GM23338 (cell line): ENCODE results near the gene FAM136A. TPM values are rescaled to one million over a fixed set of nuclear protein-coding genes. Genes with fewer than 3 reads are reported as not detected.

Experiments
- ATAC-seq: fragments of 200-7000 bp; cut with Tn5 transposase; 3 replicates; pipeline ENCODE4 v1.9.1; 2020
- DNase-seq: peaks from one replicate; pipeline ENCODE4 v3.0.0-alpha.2; 2015; ENCODE audit warnings: low spot score
- H2AFZ ChIP-seq: fragments of 200-600 bp; sonication (generic); 2 replicates; pipeline ENCODE4 v1.8.0; 2016; ENCODE audit warnings: antibody characterized with exemption, mild to moderate bottlenecking, moderate library complexity
- H3F3A ChIP-seq: fragments of 200-600 bp; sonication (generic); replicated peaks from 2 replicates; pipeline ENCODE4 v1.8.0; 2017; ENCODE audit warnings: antibody characterized with exemption, mixed run types, low read depth
- H3K27ac ChIP-seq: fragments of 200-600 bp; sonication (generic); 2 replicates; pipeline ENCODE4 v1.6.1; 2016; ENCODE audit warnings: low read depth
- H3K27me3 ChIP-seq: fragments of 200-600 bp; sonication (generic); 2 replicates; pipeline ENCODE4 v1.8.0; 2016; ENCODE audit warnings: mild to moderate bottlenecking, mixed run types, moderate library complexity; ENCODE audit not compliant: insufficient read depth
- H3K36me3 ChIP-seq: fragments of 200-600 bp; sonication (generic); 2 replicates; pipeline ENCODE4 v1.8.0; 2016; ENCODE audit warnings: mild to moderate bottlenecking; ENCODE audit not compliant: insufficient read depth
- H3K4me1 ChIP-seq: fragments of 200-600 bp; sonication (generic); 2 replicates; pipeline ENCODE4 v1.8.0; 2016; ENCODE audit warnings: mild to moderate bottlenecking, moderate library complexity; ENCODE audit not compliant: insufficient read depth
- H3K4me2 ChIP-seq: fragments of 200-600 bp; sonication (generic); 2 replicates; pipeline ENCODE4 v1.7.1; 2017; ENCODE audit warnings: mixed run types
- H3K4me3 ChIP-seq: fragments of 200-600 bp; sonication (generic); 2 replicates; pipeline ENCODE4 v1.6.1; 2016; ENCODE audit warnings: mixed run types
- H3K79me2 ChIP-seq: fragments of 200-600 bp; sonication (generic); replicated peaks from 2 replicates; pipeline ENCODE4 v1.8.0; 2017; ENCODE audit warnings: mild to moderate bottlenecking; ENCODE audit not compliant: insufficient read depth
- H3K9me2 ChIP-seq: fragments of 200-600 bp; sonication (generic); 2 replicates; pipeline ENCODE4 v1.8.0; 2017; ENCODE audit not compliant: insufficient read depth
- H4K20me1 ChIP-seq: fragments of 200-600 bp; sonication (generic); replicated peaks from 2 replicates; pipeline ENCODE4 v1.8.0; 2017; ENCODE audit warnings: mild to moderate bottlenecking; ENCODE audit not compliant: insufficient read depth
- H3K27ac Mint-ChIP-seq: 2 replicates; pipeline ENCODE4 v1.8.0; 2020; ENCODE audit warnings: inconsistent platforms, mild to moderate bottlenecking, moderate library complexity, mixed read lengths
- H3K27me3 Mint-ChIP-seq: 3 replicates; pipeline ENCODE4 v1.8.0; 2022; ENCODE audit warnings: low read depth, mild to moderate bottlenecking, moderate library complexity, mixed read lengths, inconsistent platforms; ENCODE audit not compliant: insufficient read depth, poor library complexity
- H3K36me3 Mint-ChIP-seq: 3 replicates; pipeline ENCODE4 v1.8.0; 2021; ENCODE audit warnings: low read depth, mild to moderate bottlenecking, inconsistent platforms, moderate library complexity, mixed read lengths
- H3K4me1 Mint-ChIP-seq: 3 replicates; pipeline ENCODE4 v1.8.0; 2020; ENCODE audit warnings: mild to moderate bottlenecking, inconsistent platforms, mixed read lengths
- H3K4me3 Mint-ChIP-seq: 3 replicates; pipeline ENCODE4 v1.8.0; 2021; ENCODE audit warnings: moderate library complexity, mild to moderate bottlenecking, inconsistent platforms, mixed read lengths
- H3K9me3 Mint-ChIP-seq: 3 replicates; pipeline ENCODE4 v1.8.0; 2020; ENCODE audit warnings: moderate library complexity, mild to moderate bottlenecking, inconsistent platforms, mixed read lengths
- EZH2phosphoT487 ChIP-seq: fragments of 200-600 bp; sonication (generic); IDR thresholded peaks from one replicate; pipeline ENCODE4 v1.8.1; 2018; ENCODE audit warnings: antibody characterized with exemption; ENCODE audit not compliant: unreplicated experiment
- POLR2AphosphoS5 ChIP-seq: IDR thresholded peaks from 2 replicates; pipeline ENCODE4 v1.6.1; 2016; ENCODE audit warnings: antibody characterized with exemption, low read depth
- microRNA counts: library from miRNA; unstranded; fragments of <30 nt; microRNA quantifications from one replicate; lab custom pipeline; 2017
- microRNA-seq: library from miRNA; unstranded; fragments of <30 nt; microRNA quantifications from one replicate; pipeline ENCODE4, GENCODE V29; 2017
- polyA plus RNA-seq: library from polyadenylated mRNA; unstranded; fragments of >200 nt; fragmentation: Nextera tagmentation; extraction: Ambion mirVana; gene quantifications from 2 replicates; pipeline ENCODE4 v1.2.1, GENCODE V29; 2016
- small RNA-seq: library from RNA; depleted of rRNA; stranded (forward); fragments of <200 nt; gene quantifications from one replicate; pipeline ENCODE3, GENCODE V24; 2014; ENCODE audit warnings: low replicate concordance
- total RNA-seq: library from RNA; depleted of rRNA; stranded (reverse); fragments of >200 nt; shearing (Covaris generic); gene quantifications from 2 replicates; pipeline ENCODE4 v1.2.3, GENCODE V29; 2014; rRNA removed
- TF ChIP-seq, protein P1 (sequence below): IDR thresholded peaks from one replicate; pipeline ENCODE4 v1.6.1; 2018; ENCODE audit warnings: antibody characterized with exemption; ENCODE audit not compliant: unreplicated experiment
- TF ChIP-seq, protein P2 (sequence below): IDR thresholded peaks from 2 replicates; pipeline ENCODE4 v1.6.1; 2016; ENCODE audit warnings: antibody characterized with exemption

FAM136A gene
- total and polyA plus RNA-seq, 2 experiments from 2014 or later: 115 to 150 TPM

DNA sequence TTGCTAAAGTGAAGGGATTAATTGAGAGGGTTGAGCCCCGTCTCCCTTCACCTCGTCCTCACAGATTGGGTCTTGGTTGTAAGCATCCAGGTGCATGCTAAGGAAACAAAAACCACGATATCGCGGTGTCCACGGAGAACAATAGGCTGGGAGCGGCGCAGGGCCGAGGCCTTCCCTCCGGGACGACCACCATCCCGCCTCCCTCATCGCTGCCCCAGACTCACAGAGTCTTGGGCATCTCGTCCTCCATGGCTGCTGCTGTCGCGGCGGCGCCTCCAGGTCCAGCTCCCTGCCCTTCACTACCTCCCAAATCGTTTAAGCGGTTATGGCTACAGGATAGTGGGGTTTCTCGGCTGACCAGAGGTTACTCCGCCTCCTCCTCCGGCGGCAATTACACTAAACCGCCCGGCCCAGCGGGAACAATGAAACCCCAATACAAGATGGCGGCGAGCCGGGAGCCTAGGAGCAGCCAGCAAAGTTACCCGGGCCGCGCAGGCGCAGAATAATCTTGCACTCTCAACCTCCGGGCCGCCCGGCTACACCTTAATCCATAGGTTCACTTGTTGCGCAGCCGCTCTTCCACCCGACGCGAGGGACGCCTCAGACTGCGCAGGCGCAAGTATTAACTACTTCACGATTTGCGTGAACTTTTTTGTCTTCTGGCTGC, 53.6 kb downstream of the FAM136A start, which contains the start of gene TIA1:
Gene TIA1, minus strand, starts transcription at position 448 of the 667 bp plus-strand sequence. Its CDS starts 198 bp downstream, at position 250.
- no peaks in the 10 kb centered on the region for H3F3A ChIP-seq
- Mint-ChIP-seq H3K36me3 (peaks cover 30% of the 10 kb centered on the region), H3K4me1 (peaks cover 18% of the 10 kb centered on the region), H3K27ac (peak within 1 kb of the TSS; percentile 100), H3K27me3 (peaks cover 20% of the 10 kb centered on the region), H3K9me3 (peaks cover 9% of the 10 kb centered on the region), H3K4me3 (peak within 1 kb of the TSS; percentile 98)
- H3K27me3 ChIP-seq: no peaks in the 10 kb centered on the region
- H3K9me2 ChIP-seq: no peaks in the 10 kb centered on the region
- peaks cover 12% of the 10 kb centered on the region for H4K20me1 ChIP-seq
- peak within 1 kb of the TSS; percentile 99 for H3K27ac ChIP-seq
- H3K4me1 ChIP-seq: peaks cover 12% of the 10 kb centered on the region
- H3K79me2 ChIP-seq: peaks cover 50% of the 10 kb centered on the region
- TF ChIP-seq, protein P1, sequence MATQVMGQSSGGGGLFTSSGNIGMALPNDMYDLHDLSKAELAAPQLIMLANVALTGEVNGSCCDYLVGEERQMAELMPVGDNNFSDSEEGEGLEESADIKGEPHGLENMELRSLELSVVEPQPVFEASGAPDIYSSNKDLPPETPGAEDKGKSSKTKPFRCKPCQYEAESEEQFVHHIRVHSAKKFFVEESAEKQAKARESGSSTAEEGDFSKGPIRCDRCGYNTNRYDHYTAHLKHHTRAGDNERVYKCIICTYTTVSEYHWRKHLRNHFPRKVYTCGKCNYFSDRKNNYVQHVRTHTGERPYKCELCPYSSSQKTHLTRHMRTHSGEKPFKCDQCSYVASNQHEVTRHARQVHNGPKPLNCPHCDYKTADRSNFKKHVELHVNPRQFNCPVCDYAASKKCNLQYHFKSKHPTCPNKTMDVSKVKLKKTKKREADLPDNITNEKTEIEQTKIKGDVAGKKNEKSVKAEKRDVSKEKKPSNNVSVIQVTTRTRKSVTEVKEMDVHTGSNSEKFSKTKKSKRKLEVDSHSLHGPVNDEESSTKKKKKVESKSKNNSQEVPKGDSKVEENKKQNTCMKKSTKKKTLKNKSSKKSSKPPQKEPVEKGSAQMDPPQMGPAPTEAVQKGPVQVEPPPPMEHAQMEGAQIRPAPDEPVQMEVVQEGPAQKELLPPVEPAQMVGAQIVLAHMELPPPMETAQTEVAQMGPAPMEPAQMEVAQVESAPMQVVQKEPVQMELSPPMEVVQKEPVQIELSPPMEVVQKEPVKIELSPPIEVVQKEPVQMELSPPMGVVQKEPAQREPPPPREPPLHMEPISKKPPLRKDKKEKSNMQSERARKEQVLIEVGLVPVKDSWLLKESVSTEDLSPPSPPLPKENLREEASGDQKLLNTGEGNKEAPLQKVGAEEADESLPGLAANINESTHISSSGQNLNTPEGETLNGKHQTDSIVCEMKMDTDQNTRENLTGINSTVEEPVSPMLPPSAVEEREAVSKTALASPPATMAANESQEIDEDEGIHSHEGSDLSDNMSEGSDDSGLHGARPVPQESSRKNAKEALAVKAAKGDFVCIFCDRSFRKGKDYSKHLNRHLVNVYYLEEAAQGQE: no peak
- TF ChIP-seq POLR2AphosphoS5: peak; percentile 87
- peak within 1 kb of the TSS; percentile 80 for H3K4me3 ChIP-seq
- no peak within 1 kb of the TSS for H2AFZ ChIP-seq
- peak within 1 kb of the TSS; percentile 87 for H3K4me2 ChIP-seq
- no peaks in the 10 kb centered on the region for H3K36me3 ChIP-seq
- DNase-seq: peak; percentile 100
- ATAC-seq: peak; percentile 95

DNA sequence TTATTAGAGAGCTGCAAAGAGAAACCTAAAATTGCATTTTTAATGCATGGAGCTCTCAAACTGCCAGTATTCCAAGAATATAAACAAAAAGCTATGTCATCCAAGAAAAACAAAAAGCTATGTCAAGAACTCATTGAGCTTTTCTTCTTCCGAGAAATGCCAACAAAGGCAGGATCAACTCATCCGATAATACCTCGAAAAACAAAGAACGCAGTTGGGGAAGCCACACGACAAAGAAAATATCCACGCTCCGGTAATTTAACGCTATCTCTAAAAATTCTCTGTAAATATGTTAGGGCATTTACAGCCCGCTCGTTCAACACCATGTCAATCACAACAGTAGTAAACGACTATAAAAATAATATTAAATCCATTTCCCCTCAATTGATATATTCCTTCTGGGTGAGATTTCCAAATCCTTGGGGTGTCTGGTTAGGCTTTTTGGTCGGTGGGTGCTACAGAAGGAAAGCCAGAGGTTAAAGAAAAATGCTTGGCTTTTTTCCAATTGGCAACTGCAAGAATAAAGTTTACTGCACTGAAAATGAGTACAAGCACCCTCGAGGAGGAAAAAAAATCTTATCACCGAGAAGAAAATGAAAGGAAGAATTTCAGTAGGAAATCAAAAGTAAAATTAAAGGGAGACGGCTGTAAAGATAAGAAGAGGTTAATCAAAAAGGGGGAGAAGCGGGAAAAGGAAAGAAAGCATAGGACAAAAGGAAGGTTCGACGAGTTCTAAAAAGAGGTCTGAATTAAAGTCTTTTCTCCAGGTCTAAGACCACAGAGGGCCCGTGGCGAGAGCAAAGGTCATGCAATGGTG, 54.3 kb downstream of the FAM136A start:
- H3F3A ChIP-seq: no peaks in the 10 kb centered on the region
- peaks cover 24% of the 10 kb centered on the region for H3K4me1 Mint-ChIP-seq
- peak overlapping the region; percentile 87 for H3K4me2 ChIP-seq
- peaks cover 57% of the 10 kb centered on the region for H3K79me2 ChIP-seq
- H2AFZ ChIP-seq: no peak overlapping the region
- DNase-seq (no peak), ATAC-seq (no peak)
- H3K27ac Mint-ChIP-seq: peak overlapping the region; percentile 100
- H3K4me3 Mint-ChIP-seq: peak overlapping the region; percentile 98
- H3K27me3 Mint-ChIP-seq: peaks cover 20% of the 10 kb centered on the region
- H3K9me3 Mint-ChIP-seq: peaks cover 9% of the 10 kb centered on the region
- no peaks in the 10 kb centered on the region for H3K36me3 ChIP-seq
- H3K36me3 Mint-ChIP-seq: peaks cover 33% of the 10 kb centered on the region
- peaks cover 19% of the 10 kb centered on the region for H3K4me1 ChIP-seq
- H3K27ac ChIP-seq: peak overlapping the region; percentile 99
- H3K4me3 ChIP-seq: peak overlapping the region; percentile 80
- H3K9me2 ChIP-seq: no peaks in the 10 kb centered on the region
- H3K27me3 ChIP-seq: no peaks in the 10 kb centered on the region
- TF ChIP-seq, protein P2, sequence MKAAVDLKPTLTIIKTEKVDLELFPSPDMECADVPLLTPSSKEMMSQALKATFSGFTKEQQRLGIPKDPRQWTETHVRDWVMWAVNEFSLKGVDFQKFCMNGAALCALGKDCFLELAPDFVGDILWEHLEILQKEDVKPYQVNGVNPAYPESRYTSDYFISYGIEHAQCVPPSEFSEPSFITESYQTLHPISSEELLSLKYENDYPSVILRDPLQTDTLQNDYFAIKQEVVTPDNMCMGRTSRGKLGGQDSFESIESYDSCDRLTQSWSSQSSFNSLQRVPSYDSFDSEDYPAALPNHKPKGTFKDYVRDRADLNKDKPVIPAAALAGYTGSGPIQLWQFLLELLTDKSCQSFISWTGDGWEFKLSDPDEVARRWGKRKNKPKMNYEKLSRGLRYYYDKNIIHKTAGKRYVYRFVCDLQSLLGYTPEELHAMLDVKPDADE: no peak
- TF ChIP-seq EZH2phosphoT487: no peak
- H4K20me1 ChIP-seq: peaks cover 19% of the 10 kb centered on the region

MicroRNAs within 50 kb of the gene (microRNA counts, 767-probe panel; counts per million panel counts)
- not detected for microRNA hsa-miR-1285-3p (lab: Ali Mortazavi, UCI)

Small RNA genes within 50 kb of the gene (microRNA-seq; reads per million reads assigned to microRNA genes)
- gene MIR1285-2: not detected

Small RNA genes within 50 kb of the gene (small RNA-seq; reads per million reads assigned to genes)
- gene AC016700.2 (not detected), gene MIR1285-2 (not detected)

Other genes starting within 250 kb of the FAM136A start
- 212 and 254 TPM in 2 replicates for gene PCBP1, start 214.6 kb downstream of the FAM136A start, total RNA-seq
- 393 and 400 TPM in 2 replicates for gene PCBP1, start 214.6 kb downstream of the FAM136A start, polyA plus RNA-seq
- gene C2orf42, start 111.0 kb downstream of the FAM136A start, total RNA-seq: 6.9 and 12.7 TPM in 2 replicates
- gene C2orf42, start 111.0 kb downstream of the FAM136A start, polyA plus RNA-seq: 3.4 and 4.3 TPM in 2 replicates
- 126 and 179 TPM in 2 replicates for gene TIA1, start 53.4 kb downstream of the FAM136A start, total RNA-seq
- gene TIA1, start 53.4 kb downstream of the FAM136A start, polyA plus RNA-seq: 101 and 130 TPM in 2 replicates
- gene PCYOX1, start 43.9 kb downstream of the FAM136A start, total RNA-seq: 37.0 and 39.4 TPM in 2 replicates
- gene PCYOX1, start 43.9 kb downstream of the FAM136A start, polyA plus RNA-seq: 18.6 and 19.3 TPM in 2 replicates
- 275 and 450 TPM in 2 replicates for gene SNRPG, start 8.3 kb downstream of the FAM136A start, total RNA-seq
- 1,584 and 1,653 TPM in 2 replicates for gene SNRPG, start 8.3 kb downstream of the FAM136A start, polyA plus RNA-seq